GM12865 (cell line): ENCODE data around the gene H2AZ2.
"Not testable (repeated sequence)": the region's sequence is repeated elsewhere in the genome, so short reads cannot be mapped to it uniquely, and the experiment has no call there.

Experiments used
- DNase-seq: peaks from one replicate; pipeline ENCODE4 v3.0.0; 2010; ENCODE audit warnings: low read depth
- H3K4me3 ChIP-seq: 2 replicates; pipeline ENCODE4 v1.5.1; 2011; ENCODE audit warnings: mild to moderate bottlenecking, low read depth, low read length, control low read depth
- TF ChIP-seq, protein P1 (sequence below): IDR thresholded peaks from 2 replicates; pipeline ENCODE4 v1.5.1; 2011; ENCODE audit warnings: low read length, control low read depth, low read depth, inconsistent platforms; ENCODE audit not compliant: insufficient read depth; ENCODE audit errors: missing control alignments

Gene H2AZ2

GRCh38 chr7:44881610-44882009 lies 33.7 kb upstream of the H2AZ2 start:
- DNase-seq = peak; percentile 56
- H3K4me3 ChIP-seq = peak overlapping the region; percentile 65
- TF ChIP-seq, protein P1, sequence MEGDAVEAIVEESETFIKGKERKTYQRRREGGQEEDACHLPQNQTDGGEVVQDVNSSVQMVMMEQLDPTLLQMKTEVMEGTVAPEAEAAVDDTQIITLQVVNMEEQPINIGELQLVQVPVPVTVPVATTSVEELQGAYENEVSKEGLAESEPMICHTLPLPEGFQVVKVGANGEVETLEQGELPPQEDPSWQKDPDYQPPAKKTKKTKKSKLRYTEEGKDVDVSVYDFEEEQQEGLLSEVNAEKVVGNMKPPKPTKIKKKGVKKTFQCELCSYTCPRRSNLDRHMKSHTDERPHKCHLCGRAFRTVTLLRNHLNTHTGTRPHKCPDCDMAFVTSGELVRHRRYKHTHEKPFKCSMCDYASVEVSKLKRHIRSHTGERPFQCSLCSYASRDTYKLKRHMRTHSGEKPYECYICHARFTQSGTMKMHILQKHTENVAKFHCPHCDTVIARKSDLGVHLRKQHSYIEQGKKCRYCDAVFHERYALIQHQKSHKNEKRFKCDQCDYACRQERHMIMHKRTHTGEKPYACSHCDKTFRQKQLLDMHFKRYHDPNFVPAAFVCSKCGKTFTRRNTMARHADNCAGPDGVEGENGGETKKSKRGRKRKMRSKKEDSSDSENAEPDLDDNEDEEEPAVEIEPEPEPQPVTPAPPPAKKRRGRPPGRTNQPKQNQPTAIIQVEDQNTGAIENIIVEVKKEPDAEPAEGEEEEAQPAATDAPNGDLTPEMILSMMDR = no peak

DNA sequence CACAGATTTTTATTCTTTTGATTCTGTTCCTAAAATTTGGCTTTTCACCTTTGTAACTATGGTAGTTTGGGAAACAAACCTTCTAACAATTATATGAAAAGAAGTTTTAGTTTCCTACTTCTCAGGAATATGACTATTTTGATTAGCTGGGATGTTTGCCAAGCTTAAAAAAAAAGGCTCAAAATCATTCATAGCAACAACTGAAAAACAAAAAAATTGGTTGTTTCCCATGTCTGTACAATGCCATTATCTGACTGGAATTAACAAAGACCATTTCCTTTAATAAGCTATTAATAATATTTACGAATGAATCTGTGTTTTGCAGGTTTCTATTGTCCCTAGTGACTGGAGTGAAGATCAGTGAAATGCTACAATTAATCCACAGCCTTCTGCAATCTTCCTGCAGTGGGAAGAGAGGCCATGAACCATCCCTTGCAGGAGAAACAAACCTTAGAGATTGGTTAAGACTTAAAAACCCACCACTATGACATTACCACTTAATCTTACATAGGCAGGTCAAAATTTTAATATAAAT lies 33.2 kb upstream of the H2AZ2 start:
- no peak for DNase-seq
- peak overlapping the region; percentile 65 for H3K4me3 ChIP-seq
- TF ChIP-seq, protein P1 = no peak

- peak overlapping the region; percentile 65 for H3K4me3 ChIP-seq
- TF ChIP-seq, protein P1 = no peak
- DNase-seq = no peak
Observed at GRCh38 chr7:44880317-44881018, 32.6 kb upstream of the H2AZ2 start.

GRCh38 chr7:44876393-44876792 lies 28.5 kb upstream of the H2AZ2 start:
- no peak overlapping the region for H3K4me3 ChIP-seq
- no peak for DNase-seq

GRCh38 chr7:44875241-44875640 lies 27.4 kb upstream of the H2AZ2 start:
- no peak overlapping the region for H3K4me3 ChIP-seq
- TF ChIP-seq, protein P1 = no peak
- DNase-seq = no peak

More at GRCh38 chr7:44876393-44876792, 28.5 kb upstream of the H2AZ2 start:
- TF ChIP-seq, protein P1 = no peak

DNA sequence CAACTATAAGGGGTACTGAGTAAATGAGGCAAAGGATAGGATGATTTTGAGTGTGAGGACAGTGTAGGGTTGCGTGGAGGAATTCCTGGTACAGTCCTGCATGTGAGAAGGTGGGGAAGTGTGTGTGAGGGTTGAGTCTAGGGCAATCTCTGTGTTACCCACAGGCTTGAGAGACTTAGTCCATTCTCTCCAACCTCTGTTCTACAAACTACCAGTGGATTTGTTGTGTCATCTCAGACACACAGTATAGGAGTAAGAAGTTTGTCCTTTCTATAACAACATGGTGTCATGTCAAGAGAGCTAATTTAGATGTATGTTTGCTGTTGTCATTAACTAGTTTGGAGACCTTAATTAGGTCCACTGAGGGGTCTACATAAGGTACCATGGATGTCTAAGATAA lies 24.9 kb upstream of the H2AZ2 start:
- H3K4me3 ChIP-seq = no peak overlapping the region
- TF ChIP-seq, protein P1 = no peak
- DNase-seq = no peak

DNA sequence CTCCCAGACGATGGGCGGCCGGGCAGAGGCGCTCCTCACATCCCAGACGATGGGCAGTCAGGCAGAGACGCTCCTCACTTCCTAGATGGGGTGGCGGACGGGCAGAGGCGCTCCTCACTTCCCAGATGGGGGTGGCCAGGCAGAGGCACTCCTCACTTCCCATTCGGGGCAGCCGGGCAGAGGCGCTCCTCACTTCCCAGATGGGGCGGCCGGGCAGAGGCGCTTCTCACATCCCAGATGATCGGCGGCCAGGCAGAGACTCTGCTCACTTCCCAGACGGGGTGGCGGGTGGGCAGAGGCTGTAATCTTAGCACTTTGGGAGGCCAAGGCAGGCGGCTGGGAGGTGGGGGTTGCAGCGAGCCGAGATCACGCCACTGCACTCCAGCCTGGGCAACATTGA lies 24.0 kb upstream of the H2AZ2 start:
- not testable (repeated sequence) for DNase-seq, H3K4me3 ChIP-seq

GRCh38 chr7:44870780-44871179 lies 22.9 kb upstream of the H2AZ2 start:
- not testable (repeated sequence) for H3K4me3 ChIP-seq, DNase-seq

DNA sequence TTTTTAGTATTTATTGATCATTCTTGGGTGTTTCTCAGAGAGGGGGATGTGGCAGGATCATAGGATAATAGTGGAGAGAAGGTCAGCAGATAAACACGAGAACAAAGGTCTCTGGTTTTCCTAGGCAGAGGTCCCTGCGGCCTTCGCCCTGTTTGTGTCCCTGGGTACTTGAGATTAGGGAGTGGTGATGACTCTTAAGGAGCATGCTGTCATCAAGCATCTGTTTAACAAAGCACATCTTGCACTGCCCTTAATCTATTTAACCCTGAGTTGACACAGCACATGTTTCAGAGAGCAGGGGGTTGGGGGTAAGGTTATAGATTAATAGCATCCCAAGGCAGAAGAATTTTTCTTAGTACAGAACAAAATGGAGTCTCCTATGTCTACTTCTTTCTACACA lies 22.4 kb upstream of the H2AZ2 start:
- DNase-seq, H3K4me3 ChIP-seq: not testable (repeated sequence)
